GM18868 (cell line): Measurements from ENCODE around the gene SIK3.
"Not testable (repeated sequence)": the region's sequence is repeated elsewhere in the genome, so short reads cannot be mapped to it uniquely, and the experiment has no call there.

Experiments
- ATAC-seq: cut with Tn5 transposase; IDR thresholded peaks from one replicate; pipeline ENCODE4 v1.9.1; 2021; ENCODE audit warnings: mild to moderate bottlenecking, moderate library complexity; ENCODE audit not compliant: unreplicated experiment

SIK3 gene

GRCh38 chr11:116807601-116808261 is 290.5 kb downstream of the SIK3 start:
- no peak for ATAC-seq

GRCh38 chr11:116804001-116804400 is 294.2 kb downstream of the SIK3 start:
- ATAC-seq: no peak

- ATAC-seq: not testable (repeated sequence)
Observed at GRCh38 chr11:116801662-116802061, 296.6 kb downstream of the SIK3 start.

- no peak for ATAC-seq
Observed at GRCh38 chr11:116800610-116801009, 297.6 kb downstream of the SIK3 start.

GRCh38 chr11:116798368-116798767 is 299.9 kb downstream of the SIK3 start:
- ATAC-seq: no peak

GRCh38 chr11:116797816-116798215 is 300.4 kb downstream of the SIK3 start:
- ATAC-seq: no peak

- no peak for ATAC-seq
Observed at GRCh38 chr11:116796548-116796947, 301.7 kb downstream of the SIK3 start.

GRCh38 chr11:116794851-116795250 is 303.4 kb downstream of the SIK3 start:
- ATAC-seq: no peak

GRCh38 chr11:116793772-116794097 is 304.5 kb downstream of the SIK3 start:
- no peak for ATAC-seq
